Heart left ventricle (tissue), 13 donors: Measurements from ENCODE around the gene TKFC.

ENCODE experiments used
- POLR2A ChIP-seq, 2 donors: fragments of 450-650 bp; IDR thresholded peaks; one replicate each; pipeline ENCODE4 v1.6.1; 2017; ENCODE audit warnings: antibody characterized with exemption in 2 of 2, mild to moderate bottlenecking in 2 of 2, moderate library complexity in 2 of 2
- TF ChIP-seq, protein P1 (sequence below), 12 donors: fragments of 200-600 bp; sonication (generic) in 4 of 12; IDR thresholded peaks; one replicate each; pipeline versions ENCODE4 v1.5.0 to v1.8.0; 2018 to 2022; ENCODE audit warnings: antibody characterized with exemption in 12 of 12, mild to moderate bottlenecking in 5 of 12
- donor health status: ischemic (EF 13 %, LVEDD 7.1; RV severe dilation, severe dysfunction).
- donor health status: DM: no; HTN: yes; CAD: no.
- donor health status: DM: no; HTN: no; CAD: no.
- donor health status: ischemic (EF 25% LVEDD 6.9; RV normal size, moderate dysfunction).
- donor health status: ischemic (EF 25% LVEDD 5.7; RV mildly dilated, moderate dysfunction).
- donor health status: ischemic (EF 35%, LVEDD 5.7; RV mildly dilated, moderate dysfunction).
- donor health status: nonischemic (EF 11% LVEDD 7.7; RV severe dilation, severe dysfunction).
- donor health status: DM: yes; HTN: yes; CAD: no.
- donor health status: PGD.
- donor health status: ischemic (EF 29% LVEDD 5.4; RV normal size, mild dysfunction).
- donor health status: nonischemic (EF 23%, LVEDD 6.1; RV moderate dilation, normal function).

DNA sequence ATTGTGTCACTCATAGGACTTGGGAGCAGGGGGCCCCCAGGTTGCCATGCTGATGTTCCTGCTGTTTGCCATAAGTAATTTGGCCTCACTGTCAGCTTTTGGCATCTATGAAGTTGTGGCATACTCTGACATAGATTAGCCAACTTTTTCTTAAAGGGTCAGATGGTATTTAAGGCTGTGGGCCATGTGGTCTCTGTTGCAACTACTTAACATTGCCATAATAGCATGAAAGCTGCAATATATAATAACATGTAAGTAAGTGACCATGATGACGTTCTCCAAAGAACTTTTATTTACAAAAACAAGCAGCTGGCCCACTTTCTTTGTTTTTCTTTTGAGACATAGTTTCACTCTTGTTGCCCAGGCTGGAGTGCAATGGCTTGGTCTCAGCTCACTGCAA lies 57.1 kb downstream of the TKFC start:
- TF ChIP-seq, protein P1, sequence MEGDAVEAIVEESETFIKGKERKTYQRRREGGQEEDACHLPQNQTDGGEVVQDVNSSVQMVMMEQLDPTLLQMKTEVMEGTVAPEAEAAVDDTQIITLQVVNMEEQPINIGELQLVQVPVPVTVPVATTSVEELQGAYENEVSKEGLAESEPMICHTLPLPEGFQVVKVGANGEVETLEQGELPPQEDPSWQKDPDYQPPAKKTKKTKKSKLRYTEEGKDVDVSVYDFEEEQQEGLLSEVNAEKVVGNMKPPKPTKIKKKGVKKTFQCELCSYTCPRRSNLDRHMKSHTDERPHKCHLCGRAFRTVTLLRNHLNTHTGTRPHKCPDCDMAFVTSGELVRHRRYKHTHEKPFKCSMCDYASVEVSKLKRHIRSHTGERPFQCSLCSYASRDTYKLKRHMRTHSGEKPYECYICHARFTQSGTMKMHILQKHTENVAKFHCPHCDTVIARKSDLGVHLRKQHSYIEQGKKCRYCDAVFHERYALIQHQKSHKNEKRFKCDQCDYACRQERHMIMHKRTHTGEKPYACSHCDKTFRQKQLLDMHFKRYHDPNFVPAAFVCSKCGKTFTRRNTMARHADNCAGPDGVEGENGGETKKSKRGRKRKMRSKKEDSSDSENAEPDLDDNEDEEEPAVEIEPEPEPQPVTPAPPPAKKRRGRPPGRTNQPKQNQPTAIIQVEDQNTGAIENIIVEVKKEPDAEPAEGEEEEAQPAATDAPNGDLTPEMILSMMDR (IDR thresholded peaks at IDR 0.05), result no peak
- TF ChIP-seq POLR2A (IDR thresholded peaks at IDR 0.05), result no peak
